Measurements from ENCODE around the gene SRPRB. TPM values are rescaled to one million over a fixed set of nuclear protein-coding genes. Genes with fewer than 3 reads are reported as not detected.
A peak's percentile ranks its signal among the peaks of the same experiment; 100 is the strongest.

The SRPRB gene
- total RNA-seq, 4 donors from 2014 or later, result 13.8 to 32.1 (median 24.4) TPM

- H3K4me3 ChIP-seq, result no peak overlapping the region
- H3K27ac ChIP-seq, result no peak overlapping the region
- H3K27me3 ChIP-seq, result peaks cover 7% of the 10 kb centered on the region
- 65 to 78% methylated on average over 2 of the region's 2 CpGs for WGBS, 2 donors (ENCODE audit: low coverage in 1 of 2)
- TF ChIP-seq CTCF (IDR thresholded peaks at IDR 0.05), result no peak
- TF ChIP-seq EP300 (IDR thresholded peaks at IDR 0.05), result no peak
- no peak for TF ChIP-seq POLR2A (IDR thresholded peaks at IDR 0.05)
- TF ChIP-seq POLR2AphosphoS5 (IDR thresholded peaks at IDR 0.05), result no peak
- peaks cover 0 to 5% (median 0%) of the 10 kb centered on the region in 3 donors for H3K9me3 ChIP-seq
- H3K4me1 ChIP-seq, result no peaks in the 10 kb centered on the region
- no peaks in the 10 kb centered on the region for H3K36me3 ChIP-seq
- no peak for ATAC-seq
Measured at GRCh38 chr3:133788024-133788423, 17.6 kb upstream of the SRPRB start.

GRCh38 chr3:133792171-133792763, 13.3 kb upstream of the SRPRB start:
- Histone ChIP-seq H3K9me3 (peaks cover 0 to 5% (median 0%) of the 10 kb centered on the region in 3 donors), H3K4me1 (no peaks in the 10 kb centered on the region), H3K36me3 (no peaks in the 10 kb centered on the region), H3K27ac (no peak overlapping the region), H3K4me3 (no peak overlapping the region), H3K27me3 (no peaks in the 10 kb centered on the region)
- WGBS, 2 donors (ENCODE audit: low coverage in 1 of 2), result 48 to 68% methylated on average over 8 to 9 of the region's 9 CpGs
- TF ChIP-seq POLR2A (IDR thresholded peaks at IDR 0.05) (no peak), EP300 (IDR thresholded peaks at IDR 0.05) (no peak), POLR2AphosphoS5 (IDR thresholded peaks at IDR 0.05) (no peak)
- no peak for ATAC-seq

- TF ChIP-seq POLR2A (IDR thresholded peaks at IDR 0.05) (no peak), POLR2AphosphoS5 (IDR thresholded peaks at IDR 0.05) (no peak), CTCF (IDR thresholded peaks at IDR 0.05) (no peak), EP300 (IDR thresholded peaks at IDR 0.05) (no peak)
- H3K4me1 ChIP-seq, result no peaks in the 10 kb centered on the region
- H3K27me3 ChIP-seq, result no peaks in the 10 kb centered on the region
- H3K36me3 ChIP-seq, result no peaks in the 10 kb centered on the region
- H3K27ac ChIP-seq, result no peak overlapping the region
- H3K4me3 ChIP-seq, result no peak overlapping the region
- no peaks in the 10 kb centered on the region for H3K9me3 ChIP-seq
- WGBS, 2 donors (ENCODE audit: low coverage in 1 of 2), result 68 to 84% methylated on average over 3 of the region's 3 CpGs
- ATAC-seq, result no peak
Measured at GRCh38 chr3:133797396-133798105, 8.1 kb upstream of the SRPRB start.

- ATAC-seq, result peak; percentile 53
- TF ChIP-seq CTCF (IDR thresholded peaks at IDR 0.05), result no peak
- H3K27ac ChIP-seq, result no peak overlapping the region
- peaks cover 0 to under 1% (median 0%) of the 10 kb centered on the region in 3 donors for H3K4me1 ChIP-seq
- H3K4me3 ChIP-seq, result no peak overlapping the region
- WGBS, 2 donors (ENCODE audit: low coverage in 1 of 2), result 63 to 76% methylated on average over 6 of the region's 7 CpGs
- H3K9me3 ChIP-seq, result no peaks in the 10 kb centered on the region
- no peaks in the 10 kb centered on the region for H3K27me3 ChIP-seq
- H3K36me3 ChIP-seq, result no peaks in the 10 kb centered on the region
Measured at GRCh38 chr3:133799794-133800585, 5.6 kb upstream of the SRPRB start.

- 72 to 92% methylated on average over 2 to 3 of the region's 5 CpGs for WGBS, 2 donors (ENCODE audit: low coverage in 1 of 2)
- Histone ChIP-seq H3K9me3 (no peaks in the 10 kb centered on the region), H3K36me3 (peaks cover 0 to 8% of the 10 kb centered on the region in 2 donors), H3K27ac (no peak overlapping the region), H3K4me1 (peaks cover 0 to 28% (median 0%) of the 10 kb centered on the region in 3 donors), H3K27me3 (no peaks in the 10 kb centered on the region), H3K4me3 (no peak overlapping the region)
- TF ChIP-seq CTCF (IDR thresholded peaks at IDR 0.05) (no peak), EP300 (IDR thresholded peaks at IDR 0.05) (no peak), POLR2A (IDR thresholded peaks at IDR 0.05) (no peak), POLR2AphosphoS5 (IDR thresholded peaks at IDR 0.05) (no peak)
- no peak for ATAC-seq
Measured at GRCh38 chr3:133803469-133803868, 2.1 kb upstream of the SRPRB start.
